Esophagus squamous epithelium (tissue), 4 donors: ENCODE results near the gene PCDH9.

Experiments used
- POLR2A ChIP-seq, 4 donors: fragments of 450-650 bp; IDR thresholded peaks; one replicate each; pipeline ENCODE4 v1.6.1; 2017; ENCODE audit warnings: antibody characterized with exemption in 4 of 4, mild to moderate bottlenecking in 4 of 4, moderate library complexity in 3 of 4
- TF ChIP-seq, protein P1 (sequence below), 6 experiments: fragments of 450-650 bp in 4 of 6; fragments of 200-600 bp in 2 of 6; sonication (generic) in 2 of 6; IDR thresholded peaks; one replicate each; pipeline ENCODE4 v1.5.1; 2016 to 2019; ENCODE audit warnings: antibody characterized with exemption in 6 of 6, mild to moderate bottlenecking in 4 of 6, moderate library complexity in 4 of 6

DNA sequence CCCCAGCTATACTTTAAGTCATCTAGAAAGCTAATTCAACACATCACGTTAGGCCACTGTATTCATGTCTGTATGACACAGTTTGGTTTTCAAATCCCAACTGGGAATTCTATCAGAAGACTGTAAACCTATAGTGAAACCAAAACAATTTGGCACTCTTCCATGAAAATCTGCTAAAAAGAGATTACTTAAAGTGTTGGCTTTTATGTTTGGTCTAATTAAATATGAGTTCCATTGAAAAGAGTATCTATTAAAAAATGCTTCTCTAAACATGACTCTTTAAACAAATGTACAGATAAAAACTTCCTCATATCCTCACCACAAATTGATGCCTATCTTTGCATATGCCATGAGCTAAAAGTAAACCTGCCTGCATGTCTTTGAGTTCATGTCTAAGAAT lies 25.4 kb downstream of the PCDH9 start:
- TF ChIP-seq POLR2A (IDR thresholded peaks at IDR 0.05), result no peak
- TF ChIP-seq, protein P1, sequence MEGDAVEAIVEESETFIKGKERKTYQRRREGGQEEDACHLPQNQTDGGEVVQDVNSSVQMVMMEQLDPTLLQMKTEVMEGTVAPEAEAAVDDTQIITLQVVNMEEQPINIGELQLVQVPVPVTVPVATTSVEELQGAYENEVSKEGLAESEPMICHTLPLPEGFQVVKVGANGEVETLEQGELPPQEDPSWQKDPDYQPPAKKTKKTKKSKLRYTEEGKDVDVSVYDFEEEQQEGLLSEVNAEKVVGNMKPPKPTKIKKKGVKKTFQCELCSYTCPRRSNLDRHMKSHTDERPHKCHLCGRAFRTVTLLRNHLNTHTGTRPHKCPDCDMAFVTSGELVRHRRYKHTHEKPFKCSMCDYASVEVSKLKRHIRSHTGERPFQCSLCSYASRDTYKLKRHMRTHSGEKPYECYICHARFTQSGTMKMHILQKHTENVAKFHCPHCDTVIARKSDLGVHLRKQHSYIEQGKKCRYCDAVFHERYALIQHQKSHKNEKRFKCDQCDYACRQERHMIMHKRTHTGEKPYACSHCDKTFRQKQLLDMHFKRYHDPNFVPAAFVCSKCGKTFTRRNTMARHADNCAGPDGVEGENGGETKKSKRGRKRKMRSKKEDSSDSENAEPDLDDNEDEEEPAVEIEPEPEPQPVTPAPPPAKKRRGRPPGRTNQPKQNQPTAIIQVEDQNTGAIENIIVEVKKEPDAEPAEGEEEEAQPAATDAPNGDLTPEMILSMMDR (IDR thresholded peaks at IDR 0.05), result no peak
